GM21825 (cell line): ENCODE measurements around the gene OR10J4.
"Not testable (repeated sequence)": the region's sequence is repeated elsewhere in the genome, so short reads cannot be mapped to it uniquely, and the experiment has no call there.

Experiments used
- ATAC-seq: cut with Tn5 transposase; IDR thresholded peaks from one replicate; pipeline ENCODE4 v1.9.1; 2021; ENCODE audit warnings: mild to moderate bottlenecking, moderate library complexity; ENCODE audit not compliant: unreplicated experiment

OR10J4 gene

GRCh38 chr1:159431904-159432303, at the start of gene OR10J4:
Gene OR10J4 (plus strand): TSS chr1:159432204.
- no peak for ATAC-seq

- no peak for ATAC-seq
Observed at GRCh38 chr1:159406821-159407220, 25.2 kb upstream of the OR10J4 start.

GRCh38 chr1:159408862-159409400, 23.1 kb upstream of the OR10J4 start:
- no peak for ATAC-seq

- ATAC-seq: no peak
Observed at GRCh38 chr1:159421821-159422220, 10.2 kb upstream of the OR10J4 start.

- no peak for ATAC-seq
Observed at GRCh38 chr1:159428536-159428935, 3.5 kb upstream of the OR10J4 start.

GRCh38 chr1:159429074-159429861, 2.7 kb upstream of the OR10J4 start:
- ATAC-seq: no peak

GRCh38 chr1:159430985-159431384, 1.0 kb upstream of the OR10J4 start:
- no peak for ATAC-seq

GRCh38 chr1:159436469-159436868, 4.5 kb downstream of the OR10J4 start:
- ATAC-seq: no peak

- ATAC-seq: no peak
Observed at GRCh38 chr1:159439422-159439821, 7.4 kb downstream of the OR10J4 start, which contains the start of gene OR10J1. Gene OR10J1 (plus strand): TSS chr1:159439722. CDS start chr1:159439792, 70 bp downstream.

- ATAC-seq: no peak
Observed at GRCh38 chr1:159441360-159441759, 9.4 kb downstream of the OR10J4 start.

GRCh38 chr1:159442428-159442827, 10.4 kb downstream of the OR10J4 start:
- no peak for ATAC-seq

GRCh38 chr1:159443066-159443750, 11.2 kb downstream of the OR10J4 start:
- ATAC-seq: no peak

GRCh38 chr1:159444511-159444910, 12.5 kb downstream of the OR10J4 start:
- no peak for ATAC-seq

GRCh38 chr1:159448181-159448580, 16.2 kb downstream of the OR10J4 start:
- no peak for ATAC-seq

GRCh38 chr1:159449605-159450004, 17.6 kb downstream of the OR10J4 start:
- ATAC-seq: not testable (repeated sequence)

- ATAC-seq: no peak
Observed at GRCh38 chr1:159459551-159459950, 27.5 kb downstream of the OR10J4 start.

- no peak for ATAC-seq
Observed at GRCh38 chr1:159465191-159465603, 33.2 kb downstream of the OR10J4 start.

- ATAC-seq: no peak
Observed at GRCh38 chr1:159468321-159468720, 36.3 kb downstream of the OR10J4 start.

- ATAC-seq: no peak
Observed at GRCh38 chr1:159469921-159470533, 38.0 kb downstream of the OR10J4 start.

- ATAC-seq: no peak
Observed at GRCh38 chr1:159473335-159473734, 41.3 kb downstream of the OR10J4 start.

- ATAC-seq: no peak
Observed at GRCh38 chr1:159474926-159475325, 42.9 kb downstream of the OR10J4 start.
